GM12878 (cell line): ENCODE results near the gene SVIL. TPM values are rescaled to one million over a fixed set of nuclear protein-coding genes. Genes with fewer than 3 reads are reported as not detected.

ENCODE experiments used
- ATAC-seq: fragments of 200-7000 bp; cut with Tn5 transposase; 3 replicates; pipeline ENCODE4 v1.9.1; 2020; ENCODE audit warnings: mild to moderate bottlenecking, moderate library complexity
- BruUV-seq: library from RNA; stranded (reverse); fragments of 400-500 nt; replicated peaks from 2 replicates; lab custom pipeline; 2021; lab: Mats Ljungman, UMichigan
- CTCF ChIA-PET: fragments of 300-600 bp; sonication (Branson Sonifier 250); formaldehyde crosslinking; extraction: SDS; loops from one replicate; lab custom pipeline; 2021; ENCODE audit warnings: inconsistent platforms; lab: Yijun Ruan, JAX
- POLR2A ChIA-PET: fragments of 350-600 bp; formaldehyde crosslinking; extraction: SDS; loops from one replicate; lab custom pipeline; 2021; ENCODE audit warnings: inconsistent platforms; lab: Charles Lee
- RAD21 ChIA-PET: fragments of 300-600 bp; sonication (Branson Sonifier 250); formaldehyde crosslinking; loops from one replicate; lab custom pipeline; 2023; ENCODE audit warnings: antibody characterized with exemption; ENCODE audit not compliant: unreplicated experiment; lab: Charles Lee
- SMC1A ChIA-PET: fragments of 300-600 bp; sonication (Branson Sonifier 250); formaldehyde crosslinking; loops from one replicate; lab custom pipeline; 2023; ENCODE audit not compliant: unreplicated experiment, uncharacterized antibody; lab: Charles Lee
- DNase-seq: peaks from one replicate; pipeline ENCODE4 v3.0.0-alpha.2; 2011; ENCODE audit warnings: low read depth, low spot score
- FAIRE-seq: peaks from 3 replicates; lab custom pipeline; 2011; peaks lifted over from hg19 to GRCh38; lab: Jason Lieb, UNC
- H2AFZ ChIP-seq: 2 replicates; pipeline ENCODE4 v1.6.0; 2011; ENCODE audit warnings: low read depth, low read length, control low read depth; ENCODE audit not compliant: control insufficient read depth
- H3K27ac ChIP-seq: 2 replicates; pipeline ENCODE4 v1.5.1; 2011; ENCODE audit warnings: control low read depth; ENCODE audit not compliant: control insufficient read depth, insufficient read depth
- H3K27me3 ChIP-seq, 2 experiments: replicated peaks in 1 of 2; 2 replicates each; pipeline versions ENCODE4 v1.6.0 to v1.6.1; 2011; ENCODE audit warnings: low read length in 1 of 2; ENCODE audit not compliant: control insufficient read depth in 2 of 2, insufficient read depth in 2 of 2
- H3K36me3 ChIP-seq, 2 experiments: 2 replicates each; pipeline ENCODE4 v1.5.1; 2011; ENCODE audit warnings: low read length in 1 of 2; ENCODE audit not compliant: control insufficient read depth in 2 of 2, insufficient read depth in 2 of 2
- H3K4me1 ChIP-seq: 2 replicates; pipeline ENCODE4 v1.6.1; 2011; ENCODE audit warnings: mild to moderate bottlenecking, low read length, moderate library complexity, mixed read lengths; ENCODE audit not compliant: control insufficient read depth, insufficient read depth
- H3K4me2 ChIP-seq: 2 replicates; pipeline ENCODE4 v1.6.0; 2011; ENCODE audit warnings: control low read depth; ENCODE audit not compliant: control insufficient read depth, insufficient read depth
- H3K4me3 ChIP-seq: fragments of 200-600 bp; sonication (generic); 2 replicates; pipeline ENCODE4 v1.5.1; 2016
- H3K79me2 ChIP-seq: 2 replicates; pipeline ENCODE4 v1.6.0; 2011; ENCODE audit warnings: low read length; ENCODE audit not compliant: control insufficient read depth, insufficient read depth
- H3K9ac ChIP-seq: 2 replicates; pipeline ENCODE4 v1.8.0; 2011; ENCODE audit warnings: low read length, control low read depth, mixed read lengths; ENCODE audit not compliant: control insufficient read depth, insufficient read depth
- H3K9me3 ChIP-seq: replicated peaks from 3 replicates; pipeline ENCODE4 v1.5.1; 2011; ENCODE audit warnings: mild to moderate bottlenecking, low read length; ENCODE audit not compliant: control insufficient read depth, insufficient read depth
- H4K20me1 ChIP-seq: 2 replicates; pipeline ENCODE4 v1.6.0; 2011; ENCODE audit not compliant: control insufficient read depth, insufficient read depth
- ASH2L ChIP-seq: fragments of 300-600, 200-600 bp; sonication (generic); IDR thresholded peaks from 2 replicates; pipeline ENCODE4 v1.6.1; 2017; ENCODE audit warnings: low read depth, mild to moderate bottlenecking, borderline replicate concordance
- BHLHE40 ChIP-seq, 2 experiments: fragments of 450-650 bp in 1 of 2; IDR thresholded peaks; 2 replicates each; pipeline ENCODE4 v1.6.1; 2011 to 2017; ENCODE audit warnings: low read depth in 2 of 2, borderline replicate concordance in 1 of 2, improper control_type of control experiment in 1 of 2, low read length in 1 of 2, mild to moderate bottlenecking in 1 of 2
- CBX5 ChIP-seq: sonication (generic); IDR thresholded peaks from 2 replicates; pipeline ENCODE4 v1.6.1; 2016; ENCODE audit warnings: low read depth, moderate library complexity, mild to moderate bottlenecking, inconsistent platforms
- FOXK2 ChIP-seq: fragments of 450-650 bp; IDR thresholded peaks from 2 replicates; pipeline ENCODE4 v1.6.1; 2017; ENCODE audit warnings: mild to moderate bottlenecking, moderate library complexity
- MEF2A ChIP-seq: IDR thresholded peaks from 2 replicates; pipeline ENCODE4 v1.6.1; 2011; ENCODE audit warnings: low read depth, mild to moderate bottlenecking, low read length, moderate library complexity; ENCODE audit not compliant: insufficient read depth
- MLLT1 ChIP-seq: fragments of 450-650 bp; IDR thresholded peaks from 2 replicates; pipeline ENCODE4 v1.6.1; 2016; ENCODE audit warnings: mild to moderate bottlenecking
- NBN ChIP-seq: fragments of 450-650 bp; IDR thresholded peaks from 2 replicates; pipeline ENCODE4 v1.6.1; 2016
- NFXL1 ChIP-seq: fragments of 450-650 bp; IDR thresholded peaks from 2 replicates; pipeline ENCODE4 v1.6.1; 2017; ENCODE audit warnings: antibody characterized with exemption, mild to moderate bottlenecking, borderline replicate concordance
- NR2F1 ChIP-seq: fragments of 450-650 bp; conservative IDR thresholded peaks from 2 replicates; pipeline ENCODE4 v1.6.1; 2017; ENCODE audit warnings: mild to moderate bottlenecking
- PRDM15 ChIP-seq: fragments of 450-650 bp; formaldehyde crosslinking; IDR thresholded peaks from 2 replicates; pipeline ENCODE4 v1.4.0; 2020; ENCODE audit warnings: mild to moderate bottlenecking, moderate library complexity
- RUNX3 ChIP-seq: IDR thresholded peaks from 2 replicates; pipeline ENCODE4 v1.6.1; 2012; ENCODE audit warnings: low read length, inconsistent platforms
- SKIL ChIP-seq: fragments of 450-650 bp; IDR thresholded peaks from 2 replicates; pipeline ENCODE4 v1.6.1; 2017; ENCODE audit warnings: mild to moderate bottlenecking, low read depth, inconsistent platforms; ENCODE audit not compliant: poor library complexity, severe bottlenecking
- SMAD1 ChIP-seq: fragments of 450-650 bp; IDR thresholded peaks from 2 replicates; pipeline ENCODE4 v1.6.1; 2018; ENCODE audit warnings: mild to moderate bottlenecking, low read depth; ENCODE audit not compliant: partially characterized antibody
- SP1 ChIP-seq: IDR thresholded peaks from one replicate; pipeline ENCODE4 v1.6.1; 2011; ENCODE audit warnings: low read depth, low read length
- STAT3 ChIP-seq: IDR thresholded peaks from 2 replicates; pipeline ENCODE4 v1.6.1; 2011; ENCODE audit warnings: low read depth, low read length, improper control_type of control experiment
- TCF3 ChIP-seq: IDR thresholded peaks from 2 replicates; pipeline ENCODE4 v1.6.1; 2012; ENCODE audit warnings: low read depth, mild to moderate bottlenecking, low read length, borderline replicate concordance; ENCODE audit not compliant: insufficient read depth
- USF2 ChIP-seq: IDR thresholded peaks from 2 replicates; pipeline ENCODE4 v1.6.1; 2011; ENCODE audit warnings: low read depth, low read length, improper control_type of control experiment, borderline replicate concordance
- WGBS: methylation state at CpG from one replicate; pipeline ENCODE4 v1.1.6; 2016; ENCODE audit warnings: low lambda C conversion rate; ENCODE audit not compliant: insufficient replicate concordance, insufficient coverage; ENCODE audit errors: missing lambda C conversion rate; 5-methylcytosine and 5-hydroxymethylcytosine counted together
- in situ Hi-C: fragments of 300-500 bp; cut with MboI; formaldehyde crosslinking; loops from 9 replicates; pipeline ENCODE4 v1.14.3; 2018; ENCODE audit warnings: mixed read lengths
- intact Hi-C: fragments of 100-400 bp; cut with micrococcal nuclease; formaldehyde crosslinking; loops from one replicate; pipeline ENCODE4 v1.14.2; 2022; ENCODE audit not compliant: unreplicated experiment
- polyA plus RNA-seq, 11 experiments: library from polyadenylated mRNA; depleted of rRNA in 4 of 11; unstranded in 6 of 11; stranded (reverse) in 5 of 11; fragments of >200 nt; fragmentation: Nextera tagmentation in 4 of 11; fragmentation: Illumina TruSeq in 1 of 11; extraction: Ambion mirVana in 4 of 11; extraction: Trizol in 1 of 11; gene quantifications; 1 replicate in 1 of 11; 2 replicates in 10 of 11; pipeline versions ENCODE4 v1.2.1 to v1.2.3, GENCODE V29; 2011 to 2016; ENCODE audit warnings: inconsistent platforms in 2 of 11, missing spikeins in 2 of 11, low read depth in 1 of 11
- total RNA-seq, 4 experiments: library from RNA; depleted of rRNA in 3 of 4; stranded (reverse); fragments of >200 nt in 3 of 4; fragmentation: Illumina TruSeq in 1 of 4; extraction: Trizol in 1 of 4; gene quantifications; 2 replicates each; pipeline versions ENCODE4 v1.2.1 to v1.2.3, GENCODE V29; 2013 to 2021

The SVIL gene
- total and polyA plus RNA-seq, 10 of the 15 experiments (the other 5 are each of a cell fraction or from before 2014, with no cell fraction given), result 0.22 to 1.9 (median 0.87) TPM

GRCh38 chr10:29578457-29578856, 56.3 kb downstream of the SVIL start:
- 39% methylated on average over 3 of the region's 3 CpGs for WGBS
- Histone ChIP-seq H3K4me1 (no peaks in the 10 kb centered on the region), H4K20me1 (no peaks in the 10 kb centered on the region), H3K79me2 (no peaks in the 10 kb centered on the region), H3K27ac (no peak overlapping the region), H3K9me3 (no peaks in the 10 kb centered on the region), H3K27me3 (no peaks in the 10 kb centered on the region), H3K4me3 (no peak overlapping the region), H3K9ac (no peak overlapping the region), H3K4me2 (no peak overlapping the region), H3K36me3 (no peaks in the 10 kb centered on the region; a peak in 1 of 4 replicates), H2AFZ (no peak overlapping the region)
- in situ Hi-C loops, result no loop called here
- ChIA-PET POLR2A (no interaction called here), SMC1A (interaction anchor here (1.3 kb wide), 1 partner anchor 13 kb away, joined by 3 read pairs; no protein-coding TSS in a partner anchor), CTCF (interaction anchor here (1.3 kb wide), 2 partner anchors 12 to 44 kb away, joined by 3 to 4 read pairs; no protein-coding TSS in a partner anchor), RAD21 (no interaction called here)
- intact Hi-C loops, result no loop called here
- ATAC-seq (no peak), DNase-seq (no peak), FAIRE-seq (no peak)
- BruUV-seq, result no TSS peak
- no peak for TF ChIP-seq CBX5
- TF ChIP-seq TCF3, result no peak
- no peak for TF ChIP-seq BHLHE40 (IDR thresholded peaks at IDR 0.05; ENCODE audit: borderline replicate concordance in 1 of 2, low read depth in 2 of 2, low read length in 1 of 2)
- TF ChIP-seq SKIL, result no peak
- no peak for TF ChIP-seq NFXL1
- TF ChIP-seq FOXK2, result no peak
- no peak for TF ChIP-seq RUNX3
- no peak for TF ChIP-seq NBN
- TF ChIP-seq SP1, result no peak
- TF ChIP-seq MLLT1, result no peak
- no peak for TF ChIP-seq NR2F1
- no peak for TF ChIP-seq MEF2A
- TF ChIP-seq USF2, result no peak
- TF ChIP-seq SMAD1, result no peak
- no peak for TF ChIP-seq STAT3
- no peak for TF ChIP-seq PRDM15 (CRISPR knock-in tag)
- no peak for TF ChIP-seq ASH2L
